ENCODE data around the gene TTC21B.
A peak's percentile ranks its signal among the peaks of the same experiment; 100 is the strongest.

TTC21B gene

DNA sequence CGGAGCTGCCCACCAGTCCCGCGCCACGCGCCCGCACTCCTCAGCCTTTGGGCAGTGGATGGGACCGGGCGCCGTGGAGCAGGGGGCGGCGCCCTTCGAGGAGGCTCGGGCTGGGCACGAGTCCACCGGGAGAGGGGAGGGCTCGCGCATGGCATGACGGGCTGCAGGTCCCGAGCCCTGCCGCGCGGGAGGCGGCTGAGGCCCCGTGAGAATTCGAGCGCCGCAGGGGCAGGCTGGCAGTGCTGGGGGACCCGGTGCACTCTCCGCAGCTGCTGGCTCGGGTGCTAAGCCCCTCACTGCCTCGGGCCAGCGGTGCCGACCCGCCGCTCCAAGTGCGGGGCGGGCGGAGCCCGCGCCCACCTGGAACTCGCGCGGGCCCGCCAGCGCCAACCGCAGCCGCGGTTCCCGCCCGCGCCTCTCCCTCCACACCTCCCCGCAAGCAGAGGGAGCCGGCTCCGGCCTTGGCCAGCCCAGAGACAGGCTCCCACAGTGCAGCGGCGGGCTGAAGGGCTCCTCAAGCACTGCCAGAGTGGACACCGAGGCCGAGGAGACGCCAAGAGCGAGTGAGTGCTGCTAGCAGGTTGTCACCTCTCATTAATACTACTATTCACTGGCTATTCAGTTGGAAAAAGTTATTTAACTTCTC is 3.6 kb upstream of the TTC21B start:
- no peak for FAIRE-seq
- DNase-seq (ENCODE audit: insufficient read length), result no peak
- TF ChIP-seq POLR2A (IDR thresholded peaks at IDR 0.05; ENCODE audit: low read depth, low read length) (no peak), POLR2AphosphoS5 (IDR thresholded peaks at IDR 0.05; ENCODE audit: low read depth, low read length) (no peak), TAF1 (IDR thresholded peaks at IDR 0.05; ENCODE audit: borderline replicate concordance, low read depth, low read length) (no peak)

GRCh38 chr2:165953306-165953654 is 296 bp downstream of the TTC21B start:
- FAIRE-seq (peak; percentile 24), DNase-seq (ENCODE audit: insufficient read length) (no peak)
- TF ChIP-seq POLR2AphosphoS5 (IDR thresholded peaks at IDR 0.05; ENCODE audit: low read depth, low read length) (no peak), TAF1 (IDR thresholded peaks at IDR 0.05; ENCODE audit: borderline replicate concordance, low read depth, low read length) (no peak), POLR2A (IDR thresholded peaks at IDR 0.05; ENCODE audit: low read depth, low read length) (no peak)

DNA sequence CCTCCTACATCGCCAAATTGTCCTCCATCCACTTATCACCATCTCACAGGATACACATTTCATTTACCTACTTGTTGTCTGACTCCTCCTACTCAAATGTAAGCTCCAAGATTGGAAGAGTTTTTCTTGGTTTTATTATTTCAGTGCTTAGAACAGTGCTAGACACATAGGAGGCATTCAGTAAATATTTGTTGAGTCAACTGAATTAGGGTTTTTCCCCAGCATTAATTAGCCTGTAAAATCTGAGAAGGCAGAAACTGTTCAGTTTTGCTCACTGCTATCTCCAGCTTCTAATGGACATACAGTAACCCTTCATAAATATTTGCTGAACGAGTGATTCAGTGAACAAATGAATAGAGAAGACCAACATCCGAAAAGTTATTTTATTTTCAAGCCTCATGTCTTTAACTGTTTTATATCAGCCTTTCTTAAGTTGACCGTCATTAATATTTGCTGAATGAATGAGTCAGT is 800 bp downstream of the TTC21B start:
- TF ChIP-seq TAF1 (IDR thresholded peaks at IDR 0.05; ENCODE audit: borderline replicate concordance, low read depth, low read length), result no peak
- no peak for TF ChIP-seq POLR2A (IDR thresholded peaks at IDR 0.05; ENCODE audit: low read depth, low read length)
- TF ChIP-seq POLR2AphosphoS5 (IDR thresholded peaks at IDR 0.05; ENCODE audit: low read depth, low read length), result no peak
- no peak for DNase-seq (ENCODE audit: insufficient read length)
- FAIRE-seq, result peak; percentile 57

GRCh38 chr2:165952085-165952484 is 1.5 kb downstream of the TTC21B start:
- FAIRE-seq (no peak), DNase-seq (ENCODE audit: insufficient read length) (no peak)
- no peak for TF ChIP-seq TAF1 (IDR thresholded peaks at IDR 0.05; ENCODE audit: borderline replicate concordance, low read depth, low read length)
- TF ChIP-seq POLR2A (IDR thresholded peaks at IDR 0.05; ENCODE audit: low read depth, low read length), result no peak
- no peak for TF ChIP-seq POLR2AphosphoS5 (IDR thresholded peaks at IDR 0.05; ENCODE audit: low read depth, low read length)

- TF ChIP-seq POLR2AphosphoS5 (IDR thresholded peaks at IDR 0.05; ENCODE audit: low read depth, low read length), result no peak
- TF ChIP-seq POLR2A (IDR thresholded peaks at IDR 0.05; ENCODE audit: low read depth, low read length), result no peak
- TF ChIP-seq TAF1 (IDR thresholded peaks at IDR 0.05; ENCODE audit: borderline replicate concordance, low read depth, low read length), result no peak
- DNase-seq (ENCODE audit: insufficient read length), result no peak
- FAIRE-seq, result no peak
Observed at GRCh38 chr2:165950438-165950837, 3.1 kb downstream of the TTC21B start.

DNA sequence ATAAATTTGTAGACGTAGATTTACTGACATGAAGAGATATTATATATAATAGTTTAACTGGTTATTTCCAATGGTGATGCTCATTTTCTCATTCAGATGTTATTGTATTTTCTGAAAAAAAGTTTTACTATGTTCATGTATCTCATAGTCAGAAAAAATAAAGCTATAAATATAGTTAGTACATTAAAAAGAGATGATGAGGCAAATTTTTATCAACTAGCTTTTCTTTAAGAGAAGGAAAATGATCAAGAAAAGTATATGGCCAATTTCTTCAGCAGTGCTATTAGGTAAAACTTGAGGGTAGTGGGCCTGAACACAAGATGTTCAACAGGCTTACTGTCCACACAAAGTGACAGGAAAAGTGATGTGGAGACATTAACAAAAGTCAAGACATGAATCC is 11.7 kb downstream of the TTC21B start:
- TF ChIP-seq POLR2AphosphoS5 (IDR thresholded peaks at IDR 0.05; ENCODE audit: low read depth, low read length) (no peak), TAF1 (IDR thresholded peaks at IDR 0.05; ENCODE audit: borderline replicate concordance, low read depth, low read length) (no peak), POLR2A (IDR thresholded peaks at IDR 0.05; ENCODE audit: low read depth, low read length) (no peak)
- DNase-seq (ENCODE audit: insufficient read length), result no peak
- FAIRE-seq, result no peak

DNA sequence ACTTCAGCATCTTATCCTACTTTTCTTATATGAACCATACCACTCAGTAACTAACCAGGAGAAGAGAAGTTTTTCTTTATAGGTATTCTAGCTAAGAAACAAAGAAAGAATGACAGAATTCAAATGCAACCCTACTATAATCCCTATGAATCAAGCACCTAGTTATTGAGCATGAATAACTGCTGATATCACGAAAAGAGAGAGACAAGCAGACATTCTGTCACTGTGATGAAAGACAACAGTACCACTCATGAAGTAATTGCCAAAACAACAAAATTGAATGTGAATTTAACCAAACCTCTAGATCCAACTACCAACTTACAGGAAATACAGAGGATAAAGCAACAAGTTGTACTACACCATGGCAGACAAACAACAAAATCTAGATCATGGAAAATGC is 15.3 kb downstream of the TTC21B start:
- TF ChIP-seq TAF1 (IDR thresholded peaks at IDR 0.05; ENCODE audit: borderline replicate concordance, low read depth, low read length) (no peak), POLR2AphosphoS5 (IDR thresholded peaks at IDR 0.05; ENCODE audit: low read depth, low read length) (no peak), POLR2A (IDR thresholded peaks at IDR 0.05; ENCODE audit: low read depth, low read length) (no peak)
- FAIRE-seq (no peak), DNase-seq (ENCODE audit: insufficient read length) (no peak)

DNA sequence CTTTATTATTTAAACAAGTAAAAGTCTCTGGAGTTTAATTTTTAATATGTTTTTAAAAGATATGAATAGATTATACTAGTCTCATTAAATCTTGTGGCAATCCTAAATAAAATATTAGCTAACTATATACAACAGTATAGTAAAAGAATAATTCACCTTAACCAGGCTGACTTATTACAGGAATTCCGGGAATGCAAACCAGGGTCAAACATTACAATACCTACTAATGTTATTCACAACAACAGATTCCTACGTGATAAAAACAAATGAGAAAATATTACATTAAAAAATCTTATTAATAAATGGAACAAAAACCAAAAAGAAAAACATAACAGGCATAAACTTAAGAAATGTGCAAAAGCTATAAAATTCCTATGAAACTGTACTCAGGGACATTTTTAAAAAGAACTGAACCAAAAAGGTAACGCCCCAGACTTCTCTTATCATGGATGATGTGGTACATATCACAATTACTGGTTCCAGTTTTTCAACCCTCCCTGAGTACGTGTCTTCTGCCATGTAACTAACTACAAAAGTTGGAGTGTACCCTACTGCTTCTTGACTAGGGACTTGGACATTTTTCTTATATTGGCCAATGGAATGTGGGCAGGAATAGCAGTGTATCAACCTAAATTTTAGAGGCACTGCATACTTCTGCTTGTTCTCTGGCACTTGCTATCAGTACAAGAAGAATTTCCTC is 20.2 kb downstream of the TTC21B start:
- FAIRE-seq (no peak), DNase-seq (ENCODE audit: insufficient read length) (no peak)
- TF ChIP-seq TAF1 (IDR thresholded peaks at IDR 0.05; ENCODE audit: borderline replicate concordance, low read depth, low read length) (no peak), POLR2A (IDR thresholded peaks at IDR 0.05; ENCODE audit: low read depth, low read length) (no peak), POLR2AphosphoS5 (IDR thresholded peaks at IDR 0.05; ENCODE audit: low read depth, low read length) (no peak)

- DNase-seq (ENCODE audit: insufficient read length) (no peak), FAIRE-seq (no peak)
- TF ChIP-seq POLR2AphosphoS5 (IDR thresholded peaks at IDR 0.05; ENCODE audit: low read depth, low read length) (no peak), POLR2A (IDR thresholded peaks at IDR 0.05; ENCODE audit: low read depth, low read length) (no peak), TAF1 (IDR thresholded peaks at IDR 0.05; ENCODE audit: borderline replicate concordance, low read depth, low read length) (no peak)
Observed at GRCh38 chr2:165927774-165928173, 25.8 kb downstream of the TTC21B start.

- FAIRE-seq (no peak), DNase-seq (ENCODE audit: insufficient read length) (no peak)
- TF ChIP-seq TAF1 (IDR thresholded peaks at IDR 0.05; ENCODE audit: borderline replicate concordance, low read depth, low read length) (no peak), POLR2A (IDR thresholded peaks at IDR 0.05; ENCODE audit: low read depth, low read length) (no peak), POLR2AphosphoS5 (IDR thresholded peaks at IDR 0.05; ENCODE audit: low read depth, low read length) (no peak)
Observed at GRCh38 chr2:165927353-165927752, 26.2 kb downstream of the TTC21B start.

DNA sequence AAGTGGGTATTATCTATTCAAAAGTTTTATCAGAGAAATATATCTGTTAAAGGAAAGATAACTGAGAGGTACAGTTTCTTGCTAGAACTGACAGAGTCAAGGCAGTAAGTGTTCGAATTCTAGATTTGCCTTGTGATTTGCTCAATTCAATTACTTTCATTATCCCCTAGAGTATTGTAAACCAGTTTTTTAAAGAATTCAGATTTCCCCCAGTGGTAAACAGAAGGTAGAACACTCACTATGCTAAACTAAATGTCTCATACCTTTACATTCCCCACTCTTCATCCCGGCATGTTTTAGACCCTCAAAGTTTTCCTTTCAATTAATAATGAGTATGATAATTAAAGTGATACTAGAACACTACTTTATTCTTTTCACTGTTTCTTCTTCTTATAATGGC is 28.6 kb downstream of the TTC21B start:
- no peak for DNase-seq (ENCODE audit: insufficient read length)
- FAIRE-seq, result peak; percentile 14
- no peak for TF ChIP-seq POLR2A (IDR thresholded peaks at IDR 0.05; ENCODE audit: low read depth, low read length)
- no peak for TF ChIP-seq POLR2AphosphoS5 (IDR thresholded peaks at IDR 0.05; ENCODE audit: low read depth, low read length)
- TF ChIP-seq TAF1 (IDR thresholded peaks at IDR 0.05; ENCODE audit: borderline replicate concordance, low read depth, low read length), result no peak

DNA sequence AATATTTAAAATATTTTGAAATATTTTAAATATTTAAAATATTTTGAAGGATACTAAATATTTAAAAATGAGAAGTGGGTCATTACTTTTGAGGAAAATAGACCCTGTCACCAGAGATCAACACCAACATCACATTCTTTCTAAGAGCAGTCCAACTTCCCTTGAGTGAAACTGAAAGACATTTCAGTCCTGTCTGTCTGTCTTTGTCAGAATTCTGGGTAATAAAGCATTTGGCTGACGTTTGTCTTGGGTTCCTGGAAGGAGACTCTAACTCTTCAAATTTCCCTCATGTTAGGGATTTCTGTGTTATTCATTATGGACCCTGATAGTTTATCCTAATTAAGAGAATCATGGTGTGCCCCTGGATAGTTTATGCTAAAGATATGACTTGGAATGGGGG is 32.8 kb downstream of the TTC21B start:
- no peak for FAIRE-seq
- TF ChIP-seq POLR2AphosphoS5 (IDR thresholded peaks at IDR 0.05; ENCODE audit: low read depth, low read length) (no peak), POLR2A (IDR thresholded peaks at IDR 0.05; ENCODE audit: low read depth, low read length) (no peak)

More for the DNA sequence above, 32.8 kb downstream of the TTC21B start:
- DNase-seq (ENCODE audit: insufficient read length), result no peak

Data from GM12892 (cell line).